HepG2 (cell line): ENCODE results near the gene PDZRN4. TPM values are rescaled to one million over a fixed set of nuclear protein-coding genes. Genes with fewer than 3 reads are reported as not detected.

Source experiments
- ATAC-seq: fragments of 200-7000 bp; cut with Tn5 transposase; 3 replicates; pipeline ENCODE4 v1.9.1; 2020; ENCODE audit warnings: mild to moderate bottlenecking, moderate library complexity
- BruUV-seq: library from RNA; stranded (reverse); fragments of 400-500 nt; replicated peaks from 2 replicates; lab custom pipeline; 2021; lab: Mats Ljungman, UMichigan
- CTCF ChIA-PET: fragments of 300-600 bp; formaldehyde crosslinking; extraction: SDS; loops from one replicate; lab custom pipeline; 2021; ENCODE audit warnings: low total read pairs, inconsistent platforms, low intra/inter-chr PET ratio; lab: Yijun Ruan, JAX
- POLR2A ChIA-PET: fragments of 350-600 bp; sonication (Branson Sonifier 250); formaldehyde crosslinking; loops from one replicate; lab custom pipeline; 2020; ENCODE audit warnings: antibody characterized with exemption, inconsistent platforms; lab: Yijun Ruan, JAX
- DNase-seq: peaks from one replicate; pipeline ENCODE4 v3.0.0-alpha.2; 2015; ENCODE audit warnings: low spot score
- FAIRE-seq: peaks from 3 replicates; lab custom pipeline; 2011; peaks lifted over from hg19 to GRCh38; lab: Jason Lieb, UNC
- H2AFZ ChIP-seq: one replicate; pipeline ENCODE4 v1.6.1; 2011; ENCODE audit warnings: low read length, inconsistent platforms
- H3K27ac ChIP-seq: fragments of 300-600 bp; 3 replicates; pipeline ENCODE4 v1.8.0; 2011; ENCODE audit warnings: mixed run types, mild to moderate bottlenecking, mixed read lengths, low read length, inconsistent platforms; ENCODE audit not compliant: insufficient read depth; ENCODE audit errors: extremely low read length
- H3K27me3 ChIP-seq, 2 experiments: fragments of 200-600 bp in 1 of 2; 2 replicates in 1 of 2; 3 replicates in 1 of 2; pipeline versions ENCODE4 v1.6.0 to v1.8.0; 2011; ENCODE audit warnings: low read length in 2 of 2, mild to moderate bottlenecking in 2 of 2, moderate library complexity in 2 of 2, inconsistent platforms in 1 of 2; ENCODE audit not compliant: insufficient read depth in 2 of 2, control insufficient read depth in 1 of 2
- H3K36me3 ChIP-seq, 2 experiments: fragments of 200-600 bp in 1 of 2; replicated peaks in 1 of 2; 2 replicates in 1 of 2; 3 replicates in 1 of 2; pipeline versions ENCODE4 v1.5.1 to v1.8.0; 2011; ENCODE audit warnings: low read length in 2 of 2, inconsistent platforms in 1 of 2; ENCODE audit not compliant: insufficient read depth in 2 of 2, control insufficient read depth in 1 of 2
- H3K4me1 ChIP-seq: 2 replicates; pipeline ENCODE4 v1.5.1; 2012; ENCODE audit warnings: low read length, inconsistent platforms; ENCODE audit not compliant: insufficient read depth
- H3K4me2 ChIP-seq: 2 replicates; pipeline ENCODE4 v1.6.0; 2011; ENCODE audit warnings: low read depth, low read length, inconsistent platforms
- H3K4me3 ChIP-seq, 3 experiments: fragments of 200-600 bp in 1 of 3; sonication (generic), shearing (Covaris generic) in 1 of 3; replicated peaks in 1 of 3; 2 replicates each; pipeline ENCODE4 v1.5.1; 2011 to 2016; ENCODE audit warnings: low read length in 3 of 3, inconsistent platforms in 2 of 3, low read depth in 2 of 3, mild to moderate bottlenecking in 2 of 3, control low read depth in 1 of 3, mixed read lengths in 1 of 3; ENCODE audit not compliant: insufficient read depth in 1 of 3
- H3K79me2 ChIP-seq: one replicate; pipeline ENCODE4 v1.6.1; 2011; ENCODE audit warnings: low read length, inconsistent platforms; ENCODE audit not compliant: insufficient read depth
- H3K9ac ChIP-seq: 2 replicates; pipeline ENCODE4 v1.6.0; 2011; ENCODE audit warnings: mild to moderate bottlenecking, low read depth, low read length, inconsistent platforms; ENCODE audit not compliant: insufficient read depth
- H3K9me3 ChIP-seq: 2 replicates; pipeline ENCODE4 v1.5.1; 2012; ENCODE audit warnings: mild to moderate bottlenecking, low read length
- H4K20me1 ChIP-seq: 2 replicates; pipeline ENCODE4 v1.6.0; 2011; ENCODE audit warnings: inconsistent platforms, mild to moderate bottlenecking, low read length, moderate library complexity; ENCODE audit not compliant: insufficient read depth
- ATM ChIP-seq: fragments of 450-650 bp; IDR thresholded peaks from 2 replicates; pipeline ENCODE4 v1.7.1; 2017; ENCODE audit warnings: mild to moderate bottlenecking, borderline replicate concordance
- CCDC6 ChIP-seq: sonication (generic); formaldehyde crosslinking; IDR thresholded peaks from 2 replicates; pipeline ENCODE4 v1.8.1; 2022; ENCODE audit warnings: mild to moderate bottlenecking, missing genetic modification reagents, moderate library complexity
- MAF1 ChIP-seq: sonication (generic); formaldehyde crosslinking; IDR thresholded peaks from 2 replicates; pipeline ENCODE4 v1.5.0; 2020; ENCODE audit warnings: missing genetic modification reagents, borderline replicate concordance
- PHF8 ChIP-seq: sonication (generic); formaldehyde crosslinking; IDR thresholded peaks from 2 replicates; pipeline ENCODE4 v1.5.0; 2020; ENCODE audit warnings: missing genetic modification reagents
- PRMT3 ChIP-seq: sonication (generic); formaldehyde crosslinking; IDR thresholded peaks from 2 replicates; pipeline ENCODE4 v1.8.1; 2022; ENCODE audit warnings: low read depth, mild to moderate bottlenecking, moderate library complexity, missing genetic modification reagents, borderline replicate concordance
- REL ChIP-seq: sonication (generic); formaldehyde crosslinking; conservative IDR thresholded peaks from 2 replicates; pipeline ENCODE4 v1.8.0; 2022; ENCODE audit warnings: mild to moderate bottlenecking, missing genetic modification reagents, moderate library complexity
- SATB2 ChIP-seq: sonication (generic); formaldehyde crosslinking; IDR thresholded peaks from 2 replicates; pipeline ENCODE4 v1.5.0; 2020; ENCODE audit warnings: missing genetic modification reagents
- ZBTB42 ChIP-seq: sonication (generic); formaldehyde crosslinking; IDR thresholded peaks from 2 replicates; pipeline ENCODE4 v1.5.0; 2020; ENCODE audit warnings: mild to moderate bottlenecking, missing genetic modification reagents
- ZNF33A ChIP-seq: sonication (generic); formaldehyde crosslinking; IDR thresholded peaks from 2 replicates; pipeline ENCODE4 v1.5.1; 2020; ENCODE audit warnings: missing genetic modification reagents, mild to moderate bottlenecking, moderate library complexity, borderline replicate concordance
- ZNF703 ChIP-seq: sonication (generic); formaldehyde crosslinking; IDR thresholded peaks from 2 replicates; pipeline ENCODE4 v1.5.1; 2020; ENCODE audit warnings: missing genetic modification reagents, mild to moderate bottlenecking, moderate library complexity, borderline replicate concordance
- ZNF737 ChIP-seq: sonication (generic); formaldehyde crosslinking; IDR thresholded peaks from 2 replicates; pipeline ENCODE4 v1.5.0; 2020; ENCODE audit warnings: missing genetic modification reagents, mild to moderate bottlenecking, borderline replicate concordance
- ZSCAN20 ChIP-seq: sonication (generic); formaldehyde crosslinking; IDR thresholded peaks from 2 replicates; pipeline ENCODE4 v1.4.0; 2020; ENCODE audit warnings: missing genetic modification reagents, mild to moderate bottlenecking, borderline replicate concordance
- WGBS: methylation state at CpG from one replicate; pipeline ENCODE4 v1.1.6; 2017; ENCODE audit warnings: low lambda C conversion rate; 5-methylcytosine and 5-hydroxymethylcytosine counted together
- in situ Hi-C: cut with HindIII; loops from 2 replicates; pipeline ENCODE4 v1.10.0; 2017; ENCODE audit warnings: low pct_unique_long_range_greater_than_20kb; ENCODE audit not compliant: extremely low pct_ligation_motif_present
- intact Hi-C: fragments of 100-400 bp; cut with micrococcal nuclease; formaldehyde crosslinking; loops from one replicate; pipeline ENCODE4 v1.10.0; 2022; ENCODE audit not compliant: unreplicated experiment
- polyA plus RNA-seq, 8 experiments: library from polyadenylated mRNA; depleted of rRNA in 3 of 8; stranded (reverse) in 7 of 8; unstranded in 1 of 8; fragments of >200 nt; fragmentation: Illumina TruSeq in 4 of 8; extraction: Trizol in 4 of 8; gene quantifications; 2 replicates each; pipeline versions ENCODE4 v1.2.1 to v1.2.3, GENCODE V29; 2011 to 2016; ENCODE audit warnings: low read depth in 4 of 8, missing spikeins in 1 of 8, mixed read lengths in 1 of 8; ENCODE audit not compliant: insufficient read depth in 1 of 8
- total RNA-seq, 5 experiments: library from RNA; depleted of rRNA; stranded (reverse); fragments of >200 nt; fragmentation: Illumina TruSeq; extraction: Trizol; gene quantifications; 2 replicates each; pipeline ENCODE4 v1.2.3, GENCODE V29; 2016; ENCODE audit warnings: low read depth in 1 of 5
- TF ChIP-seq, protein P1 (sequence below): sonication (generic); formaldehyde crosslinking; IDR thresholded peaks from 2 replicates; pipeline ENCODE4 v1.5.1; 2020; ENCODE audit warnings: mild to moderate bottlenecking, moderate library complexity, missing genetic modification reagents
- TF ChIP-seq, protein P2 (sequence below): sonication (generic); formaldehyde crosslinking; IDR thresholded peaks from 2 replicates; pipeline ENCODE4 v1.4.0; 2020; ENCODE audit warnings: mild to moderate bottlenecking, missing genetic modification reagents
- TF ChIP-seq, protein P3 (sequence below): sonication (generic); formaldehyde crosslinking; IDR thresholded peaks from 2 replicates; pipeline ENCODE4 v1.4.0; 2020; ENCODE audit warnings: missing genetic modification reagents
- TF ChIP-seq, protein P4 (sequence below): sonication (generic); formaldehyde crosslinking; IDR thresholded peaks from 2 replicates; pipeline ENCODE4 v1.4.0; 2020; ENCODE audit warnings: missing genetic modification reagents, borderline replicate concordance

The PDZRN4 gene
- total and polyA plus RNA-seq, 2 of the 13 experiments (the other 11 are each of a cell fraction or from before 2014, with no cell fraction given): not detected

DNA sequence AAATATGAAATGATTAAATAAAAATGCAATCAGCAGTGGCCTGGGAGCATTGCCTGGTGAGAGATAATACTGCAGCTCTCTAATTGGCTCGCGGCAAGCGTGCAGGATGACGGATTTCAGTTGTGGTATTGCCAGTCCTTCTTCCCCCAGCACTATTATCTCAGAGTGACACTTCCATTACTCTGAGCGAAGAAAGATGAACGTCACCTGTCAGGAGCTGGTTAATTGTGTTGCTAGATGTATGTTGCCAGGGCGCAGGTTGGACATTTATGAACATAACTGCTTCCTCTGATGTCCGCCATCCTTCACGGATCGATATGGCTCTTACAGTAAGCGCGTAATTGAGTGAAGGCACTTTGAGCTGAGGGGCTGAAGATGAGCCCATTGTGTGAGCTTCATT is 374.9 kb downstream of the PDZRN4 start:
- ATAC-seq (no peak), FAIRE-seq (no peak), DNase-seq (no peak)
- Histone ChIP-seq H3K79me2 (no peaks in the 10 kb centered on the region), H3K4me2 (no peak overlapping the region), H3K9ac (no peak overlapping the region), H3K27me3 (no peaks in the 10 kb centered on the region; a peak in 1 of 5 replicates), H4K20me1 (no peaks in the 10 kb centered on the region), H3K4me3 (no peak overlapping the region), H2AFZ (no peak overlapping the region), H3K4me1 (no peaks in the 10 kb centered on the region), H3K27ac (no peak overlapping the region), H3K36me3 (no peaks in the 10 kb centered on the region), H3K9me3 (no peaks in the 10 kb centered on the region)
- in situ Hi-C loops (no loop called here), intact Hi-C loops (no loop called here)
- ChIA-PET CTCF (no interaction called here), POLR2A (no interaction called here)
- no TSS peak for BruUV-seq
- WGBS: 44% methylated on average over 12 of the region's 12 CpGs
- TF ChIP-seq, protein P1, sequence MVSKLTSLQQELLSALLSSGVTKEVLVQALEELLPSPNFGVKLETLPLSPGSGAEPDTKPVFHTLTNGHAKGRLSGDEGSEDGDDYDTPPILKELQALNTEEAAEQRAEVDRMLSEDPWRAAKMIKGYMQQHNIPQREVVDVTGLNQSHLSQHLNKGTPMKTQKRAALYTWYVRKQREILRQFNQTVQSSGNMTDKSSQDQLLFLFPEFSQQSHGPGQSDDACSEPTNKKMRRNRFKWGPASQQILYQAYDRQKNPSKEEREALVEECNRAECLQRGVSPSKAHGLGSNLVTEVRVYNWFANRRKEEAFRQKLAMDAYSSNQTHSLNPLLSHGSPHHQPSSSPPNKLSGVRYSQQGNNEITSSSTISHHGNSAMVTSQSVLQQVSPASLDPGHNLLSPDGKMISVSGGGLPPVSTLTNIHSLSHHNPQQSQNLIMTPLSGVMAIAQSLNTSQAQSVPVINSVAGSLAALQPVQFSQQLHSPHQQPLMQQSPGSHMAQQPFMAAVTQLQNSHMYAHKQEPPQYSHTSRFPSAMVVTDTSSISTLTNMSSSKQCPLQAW (CRISPR knock-in tag): no peak
- TF ChIP-seq ZSCAN20 (CRISPR knock-in tag): no peak
- no peak for TF ChIP-seq PRMT3
- no peak for TF ChIP-seq MAF1 (CRISPR knock-in tag)
- TF ChIP-seq ZBTB42: no peak
- no peak for TF ChIP-seq ZNF737 (CRISPR knock-in tag)
- no peak for TF ChIP-seq ZNF33A (CRISPR knock-in tag)
- TF ChIP-seq REL (CRISPR knock-in tag): no peak
- no peak for TF ChIP-seq ZNF703
- TF ChIP-seq PHF8 (CRISPR knock-in tag): no peak
- TF ChIP-seq CCDC6: no peak
- TF ChIP-seq, protein P2, sequence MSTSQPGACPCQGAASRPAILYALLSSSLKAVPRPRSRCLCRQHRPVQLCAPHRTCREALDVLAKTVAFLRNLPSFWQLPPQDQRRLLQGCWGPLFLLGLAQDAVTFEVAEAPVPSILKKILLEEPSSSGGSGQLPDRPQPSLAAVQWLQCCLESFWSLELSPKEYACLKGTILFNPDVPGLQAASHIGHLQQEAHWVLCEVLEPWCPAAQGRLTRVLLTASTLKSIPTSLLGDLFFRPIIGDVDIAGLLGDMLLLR: no peak
- TF ChIP-seq ATM: no peak
- TF ChIP-seq, protein P3, sequence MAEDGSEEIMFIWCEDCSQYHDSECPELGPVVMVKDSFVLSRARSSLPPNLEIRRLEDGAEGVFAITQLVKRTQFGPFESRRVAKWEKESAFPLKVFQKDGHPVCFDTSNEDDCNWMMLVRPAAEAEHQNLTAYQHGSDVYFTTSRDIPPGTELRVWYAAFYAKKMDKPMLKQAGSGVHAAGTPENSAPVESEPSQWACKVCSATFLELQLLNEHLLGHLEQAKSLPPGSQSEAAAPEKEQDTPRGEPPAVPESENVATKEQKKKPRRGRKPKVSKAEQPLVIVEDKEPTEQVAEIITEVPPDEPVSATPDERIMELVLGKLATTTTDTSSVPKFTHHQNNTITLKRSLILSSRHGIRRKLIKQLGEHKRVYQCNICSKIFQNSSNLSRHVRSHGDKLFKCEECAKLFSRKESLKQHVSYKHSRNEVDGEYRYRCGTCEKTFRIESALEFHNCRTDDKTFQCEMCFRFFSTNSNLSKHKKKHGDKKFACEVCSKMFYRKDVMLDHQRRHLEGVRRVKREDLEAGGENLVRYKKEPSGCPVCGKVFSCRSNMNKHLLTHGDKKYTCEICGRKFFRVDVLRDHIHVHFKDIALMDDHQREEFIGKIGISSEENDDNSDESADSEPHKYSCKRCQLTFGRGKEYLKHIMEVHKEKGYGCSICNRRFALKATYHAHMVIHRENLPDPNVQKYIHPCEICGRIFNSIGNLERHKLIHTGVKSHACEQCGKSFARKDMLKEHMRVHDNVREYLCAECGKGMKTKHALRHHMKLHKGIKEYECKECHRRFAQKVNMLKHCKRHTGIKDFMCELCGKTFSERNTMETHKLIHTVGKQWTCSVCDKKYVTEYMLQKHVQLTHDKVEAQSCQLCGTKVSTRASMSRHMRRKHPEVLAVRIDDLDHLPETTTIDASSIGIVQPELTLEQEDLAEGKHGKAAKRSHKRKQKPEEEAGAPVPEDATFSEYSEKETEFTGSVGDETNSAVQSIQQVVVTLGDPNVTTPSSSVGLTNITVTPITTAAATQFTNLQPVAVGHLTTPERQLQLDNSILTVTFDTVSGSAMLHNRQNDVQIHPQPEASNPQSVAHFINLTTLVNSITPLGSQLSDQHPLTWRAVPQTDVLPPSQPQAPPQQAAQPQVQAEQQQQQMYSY (CRISPR knock-in tag): no peak
- TF ChIP-seq, protein P4, sequence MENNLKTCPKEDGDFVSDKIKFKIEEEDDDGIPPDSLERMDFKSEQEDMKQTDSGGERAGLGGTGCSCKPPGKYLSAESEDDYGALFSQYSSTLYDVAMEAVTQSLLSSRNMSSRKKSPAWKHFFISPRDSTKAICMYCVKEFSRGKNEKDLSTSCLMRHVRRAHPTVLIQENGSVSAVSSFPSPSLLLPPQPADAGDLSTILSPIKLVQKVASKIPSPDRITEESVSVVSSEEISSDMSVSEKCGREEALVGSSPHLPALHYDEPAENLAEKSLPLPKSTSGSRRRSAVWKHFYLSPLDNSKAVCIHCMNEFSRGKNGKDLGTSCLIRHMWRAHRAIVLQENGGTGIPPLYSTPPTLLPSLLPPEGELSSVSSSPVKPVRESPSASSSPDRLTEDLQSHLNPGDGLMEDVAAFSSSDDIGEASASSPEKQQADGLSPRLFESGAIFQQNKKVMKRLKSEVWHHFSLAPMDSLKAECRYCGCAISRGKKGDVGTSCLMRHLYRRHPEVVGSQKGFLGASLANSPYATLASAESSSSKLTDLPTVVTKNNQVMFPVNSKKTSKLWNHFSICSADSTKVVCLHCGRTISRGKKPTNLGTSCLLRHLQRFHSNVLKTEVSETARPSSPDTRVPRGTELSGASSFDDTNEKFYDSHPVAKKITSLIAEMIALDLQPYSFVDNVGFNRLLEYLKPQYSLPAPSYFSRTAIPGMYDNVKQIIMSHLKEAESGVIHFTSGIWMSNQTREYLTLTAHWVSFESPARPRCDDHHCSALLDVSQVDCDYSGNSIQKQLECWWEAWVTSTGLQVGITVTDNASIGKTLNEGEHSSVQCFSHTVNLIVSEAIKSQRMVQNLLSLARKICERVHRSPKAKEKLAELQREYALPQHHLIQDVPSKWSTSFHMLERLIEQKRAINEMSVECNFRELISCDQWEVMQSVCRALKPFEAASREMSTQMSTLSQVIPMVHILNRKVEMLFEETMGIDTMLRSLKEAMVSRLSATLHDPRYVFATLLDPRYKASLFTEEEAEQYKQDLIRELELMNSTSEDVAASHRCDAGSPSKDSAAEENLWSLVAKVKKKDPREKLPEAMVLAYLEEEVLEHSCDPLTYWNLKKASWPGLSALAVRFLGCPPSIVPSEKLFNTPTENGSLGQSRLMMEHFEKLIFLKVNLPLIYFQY: no peak
- TF ChIP-seq SATB2: no peak
